CD4-positive, alpha-beta T cell (primary cell): ENCODE measurements around the gene NANOGP8. TPM values are rescaled to one million over a fixed set of nuclear protein-coding genes. Genes with fewer than 3 reads are reported as not detected.

Experiments
- ATAC-seq: fragments of 200-7000 bp; cut with Tn5 transposase; one replicate; pipeline ENCODE4 v1.10.0; 2022; ENCODE audit warnings: mild to moderate bottlenecking; ENCODE audit not compliant: poor library complexity
- CTCF ChIA-PET: fragments of 350-600 bp; sonication (Branson Sonifier 250); formaldehyde crosslinking; loops from one replicate; lab custom pipeline; 2021; ENCODE audit warnings: antibody characterized with exemption, inconsistent platforms; lab: Charles Lee
- POLR2A ChIA-PET: fragments of 350-600 bp; sonication (Branson Sonifier 250); formaldehyde crosslinking; loops from one replicate; lab custom pipeline; 2021; ENCODE audit warnings: antibody characterized with exemption, inconsistent platforms; lab: Charles Lee
- DNase-seq, 14 experiments: peaks; one replicate each; pipeline ENCODE4 v3.0.0-alpha.2; 2013 to 2020; ENCODE audit warnings: mixed read lengths in 2 of 14
- H3K27ac ChIP-seq, 2 donors: one replicate each; pipeline versions ENCODE4 v1.5.1 to v1.7.0; 2013; ENCODE audit warnings: low read length in 2 of 2, low read depth in 1 of 2, mild to moderate bottlenecking in 1 of 2
- H3K27me3 ChIP-seq, 2 experiments: 1 replicate in 1 of 2; 2 replicates in 1 of 2; pipeline versions ENCODE4 v1.6.1 to v1.7.0; 2013; ENCODE audit warnings: low read length in 2 of 2, control low read depth in 1 of 2, mild to moderate bottlenecking in 1 of 2, moderate library complexity in 1 of 2; ENCODE audit not compliant: insufficient read depth in 2 of 2, control insufficient read depth in 1 of 2
- H3K36me3 ChIP-seq: one replicate; pipeline ENCODE4 v1.6.1; 2013; ENCODE audit warnings: low read length, control low read depth; ENCODE audit not compliant: insufficient read depth
- H3K4me1 ChIP-seq: one replicate; pipeline ENCODE4 v1.6.1; 2013; ENCODE audit warnings: low read length, control low read depth; ENCODE audit not compliant: insufficient read depth
- H3K4me3 ChIP-seq: one replicate; pipeline ENCODE4 v1.5.1; 2013; ENCODE audit warnings: mild to moderate bottlenecking, low read length, moderate library complexity
- H3K9me3 ChIP-seq, 2 experiments: 1 replicate in 1 of 2; 2 replicates in 1 of 2; pipeline versions ENCODE4 v1.6.1 to v1.7.0; 2013; ENCODE audit warnings: low read length in 2 of 2, mild to moderate bottlenecking in 2 of 2, control low read depth in 1 of 2, moderate library complexity in 1 of 2; ENCODE audit not compliant: control insufficient read depth in 1 of 2, insufficient read depth in 1 of 2
- H3K27ac Mint-ChIP-seq: one replicate; pipeline ENCODE4 v1.8.0; 2020; ENCODE audit warnings: mixed read lengths
- H3K27me3 Mint-ChIP-seq: one replicate; pipeline ENCODE4 v1.8.0; 2021; ENCODE audit warnings: mixed read lengths
- H3K36me3 Mint-ChIP-seq: one replicate; pipeline ENCODE4 v1.8.0; 2021; ENCODE audit warnings: low read depth, mixed read lengths
- H3K4me1 Mint-ChIP-seq: one replicate; pipeline ENCODE4 v1.8.0; 2021; ENCODE audit warnings: low read depth, mixed read lengths
- H3K4me3 Mint-ChIP-seq: one replicate; pipeline ENCODE4 v1.8.0; 2020; ENCODE audit warnings: mild to moderate bottlenecking, mixed read lengths
- H3K9me3 Mint-ChIP-seq: one replicate; pipeline ENCODE4 v1.8.0; 2020; ENCODE audit warnings: mixed read lengths
- CTCF ChIP-seq: fragments of 200-600 bp; IDR thresholded peaks from one replicate; pipeline ENCODE4 v1.8.0; 2022; ENCODE audit warnings: antibody characterized with exemption, mild to moderate bottlenecking
- intact Hi-C, 2 experiments: fragments of 100-400 bp; cut with DNase I in 1 of 2; cut with micrococcal nuclease in 1 of 2; formaldehyde crosslinking; loops; one replicate each; pipeline versions ENCODE4 v1.15.1 to v1.9.0; 2023 to 2025; cut with DNase I, micrococcal nuclease
- total RNA-seq, 174 experiments: library from RNA in 2 of 174; stranded (reverse) in 2 of 174; gene quantifications; one replicate each; pipeline ENCODE4 v1.2.3 and lab custom pipeline; 2021 to 2026

NANOGP8 gene
- total RNA-seq, 2 experiments from 2014 or later, result not detected

GRCh38 chr15:35047528-35047927, 37.6 kb downstream of the NANOGP8 start:
- no peaks in the 10 kb centered on the region for H3K4me1 Mint-ChIP-seq
- CTCF ChIA-PET, result no interaction called here
- intact Hi-C loops, result no loop called here

GRCh38 chr15:35043373-35044095, 41.6 kb downstream of the NANOGP8 start:
- Mint-ChIP-seq H3K36me3 (no peaks in the 10 kb centered on the region), H3K4me1 (no peaks in the 10 kb centered on the region), H3K27ac (no peak overlapping the region), H3K4me3 (no peak overlapping the region), H3K27me3 (no peaks in the 10 kb centered on the region), H3K9me3 (no peaks in the 10 kb centered on the region)
- Histone ChIP-seq H3K27ac (no peak overlapping the region), H3K4me3 (no peak overlapping the region), H3K36me3 (no peaks in the 10 kb centered on the region), H3K4me1 (no peaks in the 10 kb centered on the region), H3K9me3 (no peaks in the 10 kb centered on the region), H3K27me3 (no peaks in the 10 kb centered on the region)
- CTCF ChIA-PET, result no interaction called here
- DNase-seq (no peak), ATAC-seq (no peak)
- no peak for TF ChIP-seq CTCF
- POLR2A ChIA-PET, result no interaction called here
- intact Hi-C loops, result no loop called here

More at GRCh38 chr15:35047528-35047927, 37.6 kb downstream of the NANOGP8 start:
- Mint-ChIP-seq H3K27ac (no peak overlapping the region), H3K9me3 (no peaks in the 10 kb centered on the region), H3K4me3 (no peak overlapping the region), H3K27me3 (no peaks in the 10 kb centered on the region), H3K36me3 (no peaks in the 10 kb centered on the region)
- Histone ChIP-seq H3K4me3 (no peak overlapping the region), H3K9me3 (no peaks in the 10 kb centered on the region), H3K27me3 (no peaks in the 10 kb centered on the region), H3K36me3 (no peaks in the 10 kb centered on the region), H3K4me1 (no peaks in the 10 kb centered on the region), H3K27ac (no peak overlapping the region)
- no peak for DNase-seq
- POLR2A ChIA-PET, result no interaction called here
- ATAC-seq, result no peak
- no peak for TF ChIP-seq CTCF

GRCh38 chr15:35040339-35041255, 44.5 kb downstream of the NANOGP8 start:
- Mint-ChIP-seq H3K4me3 (no peak overlapping the region), H3K36me3 (no peaks in the 10 kb centered on the region), H3K27me3 (no peaks in the 10 kb centered on the region), H3K9me3 (no peaks in the 10 kb centered on the region), H3K4me1 (no peaks in the 10 kb centered on the region), H3K27ac (no peak overlapping the region)
- no peak overlapping the region for H3K27ac ChIP-seq
- H3K4me3 ChIP-seq, result no peak overlapping the region
- ChIA-PET CTCF (interaction anchor here (0.7 kb wide), 1 partner anchor 226 kb away, joined by 3 read pairs; no protein-coding TSS in a partner anchor), POLR2A (no interaction called here)
- intact Hi-C loops, result no loop called here
- no peaks in the 10 kb centered on the region for H3K4me1 ChIP-seq
- H3K9me3 ChIP-seq, result no peaks in the 10 kb centered on the region
- no peak for TF ChIP-seq CTCF
- H3K27me3 ChIP-seq, result no peaks in the 10 kb centered on the region
- no peaks in the 10 kb centered on the region for H3K36me3 ChIP-seq
- ATAC-seq (no peak), DNase-seq (no peak)
